Activated T-cell treated with anti-CD3 and anti-CD28 coated beads, Interleukin-2, amount 50 U/mL, for 72 hours (primary cell): Measurements from ENCODE around the gene MAPK9. TPM values are rescaled to one million over a fixed set of nuclear protein-coding genes. Genes with fewer than 3 reads are reported as not detected.
"Not testable (repeated sequence)": the region's sequence is repeated elsewhere in the genome, so short reads cannot be mapped to it uniquely, and the experiment has no call there.

ENCODE experiments used
- ATAC-seq, 2 donors: fragments of 150-1000 bp; cut with Tn5 transposase; replicated peaks in 1 of 2; 2 replicates each; pipeline ENCODE4 v1.10.0; 2021; ENCODE audit warnings: moderate library complexity in 2 of 2, mild to moderate bottlenecking in 1 of 2
- DNase-seq, 2 donors: peaks; one replicate each; pipeline ENCODE4 v3.0.0; 2021 to 2022; ENCODE audit warnings: mixed read lengths in 1 of 2
- H3K27ac Mint-ChIP-seq: one replicate; pipeline ENCODE4 v1.8.0; 2022; ENCODE audit warnings: mild to moderate bottlenecking, moderate library complexity, mixed read lengths
- H3K27me3 Mint-ChIP-seq: one replicate; pipeline ENCODE4 v1.8.0; 2022; ENCODE audit warnings: low read depth, mixed read lengths
- H3K36me3 Mint-ChIP-seq, 2 donors: one replicate each; pipeline ENCODE4 v1.8.0; 2022; ENCODE audit warnings: mixed read lengths in 2 of 2, mild to moderate bottlenecking in 1 of 2; ENCODE audit not compliant: insufficient read depth in 2 of 2
- H3K4me1 Mint-ChIP-seq: one replicate; pipeline ENCODE4 v1.8.0; 2022; ENCODE audit warnings: low read depth, mixed read lengths
- H3K4me3 Mint-ChIP-seq, 2 donors: one replicate each; pipeline ENCODE4 v1.8.0; 2022; ENCODE audit warnings: mild to moderate bottlenecking in 2 of 2, mixed read lengths in 2 of 2, moderate library complexity in 2 of 2
- H3K9me3 Mint-ChIP-seq, 2 donors: one replicate each; pipeline ENCODE4 v1.8.0; 2022; ENCODE audit warnings: mixed read lengths in 2 of 2
- total RNA-seq, 2 donors: library from RNA; stranded (reverse); gene quantifications; one replicate each; pipeline ENCODE4 v1.2.3, GENCODE V29; 2022

Gene MAPK9
- total RNA-seq, 2 donors from 2014 or later: 39.7 to 50.3 TPM

DNA sequence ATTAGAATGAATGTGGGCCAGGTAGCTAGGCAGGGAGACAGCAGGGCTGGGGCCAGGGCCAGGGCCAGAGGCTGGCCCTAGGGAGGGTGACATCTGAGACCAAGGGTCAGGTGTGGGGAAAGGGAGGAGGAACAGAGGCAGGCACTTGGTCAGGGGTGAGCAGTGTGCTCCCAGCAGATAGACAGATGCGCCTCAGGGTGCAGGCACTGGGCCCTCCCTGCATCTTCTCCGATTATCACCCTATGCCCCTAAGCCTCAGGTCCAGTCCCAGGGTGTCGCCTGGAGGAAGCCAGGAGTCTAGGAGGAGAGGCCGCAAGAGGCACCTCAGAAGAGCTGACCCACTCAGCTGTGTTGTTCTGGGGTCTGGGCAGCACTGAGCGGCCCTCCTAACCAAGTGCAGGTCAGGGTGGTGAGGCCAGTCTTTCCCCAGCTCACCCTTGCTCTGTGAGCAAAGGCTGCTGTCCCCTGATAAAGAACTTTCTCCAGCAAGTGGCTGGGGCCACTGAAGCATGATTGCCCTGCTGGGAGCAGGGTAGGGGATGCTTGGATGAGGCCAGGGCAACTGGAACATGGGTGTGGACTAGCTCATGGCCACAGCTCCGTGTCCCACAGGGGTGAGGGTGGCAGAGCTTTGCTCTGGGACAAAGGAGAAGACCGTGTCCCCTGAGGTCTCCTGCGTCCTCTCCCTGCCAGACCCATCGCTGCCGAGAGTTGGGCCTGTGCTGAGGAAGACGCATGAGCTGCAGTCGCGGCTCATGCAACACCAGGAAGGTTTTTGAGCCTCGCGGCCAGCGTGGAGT is 80.7 kb downstream of the MAPK9 start:
- H3K36me3 Mint-ChIP-seq: peaks cover 0 to 5% of the 10 kb centered on the region in 2 donors
- H3K27me3 Mint-ChIP-seq: peaks cover 53% of the 10 kb centered on the region
- H3K27ac Mint-ChIP-seq: no peak overlapping the region

DNA sequence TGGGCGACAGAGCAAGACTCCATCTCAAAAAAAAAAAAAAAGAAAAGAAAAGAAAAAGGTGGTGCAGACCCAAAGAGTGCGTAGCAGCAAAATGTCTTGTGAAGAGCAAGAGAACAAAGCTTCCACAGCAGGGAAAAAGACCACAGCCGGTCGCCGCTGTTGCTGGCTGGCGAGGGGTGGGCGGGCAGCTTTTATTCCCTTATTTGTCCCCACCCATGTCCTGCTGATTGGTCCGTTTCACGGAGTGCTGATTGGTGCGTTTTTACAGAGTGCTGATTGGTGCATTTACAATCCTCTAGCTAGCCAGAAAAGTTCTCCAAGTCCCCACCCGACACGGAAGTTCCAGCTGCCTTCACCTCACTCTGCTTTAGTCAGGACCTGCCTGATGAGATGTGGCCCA is 81.8 kb downstream of the MAPK9 start:
- H3K9me3 Mint-ChIP-seq, H3K36me3 Mint-ChIP-seq, DNase-seq, ATAC-seq, H3K4me3 Mint-ChIP-seq, H3K27ac Mint-ChIP-seq: not testable (repeated sequence)
- Mint-ChIP-seq H3K27me3 (peaks cover 59% of the 10 kb centered on the region), H3K4me1 (peaks cover 11% of the 10 kb centered on the region)

More for the DNA sequence above, 80.7 kb downstream of the MAPK9 start:
- Mint-ChIP-seq H3K4me1 (peaks cover 11% of the 10 kb centered on the region), H3K4me3 (no peak overlapping the region), H3K9me3 (peaks cover 5 to 6% of the 10 kb centered on the region in 2 donors)
- DNase-seq (no peak), ATAC-seq (no peak)

DNA sequence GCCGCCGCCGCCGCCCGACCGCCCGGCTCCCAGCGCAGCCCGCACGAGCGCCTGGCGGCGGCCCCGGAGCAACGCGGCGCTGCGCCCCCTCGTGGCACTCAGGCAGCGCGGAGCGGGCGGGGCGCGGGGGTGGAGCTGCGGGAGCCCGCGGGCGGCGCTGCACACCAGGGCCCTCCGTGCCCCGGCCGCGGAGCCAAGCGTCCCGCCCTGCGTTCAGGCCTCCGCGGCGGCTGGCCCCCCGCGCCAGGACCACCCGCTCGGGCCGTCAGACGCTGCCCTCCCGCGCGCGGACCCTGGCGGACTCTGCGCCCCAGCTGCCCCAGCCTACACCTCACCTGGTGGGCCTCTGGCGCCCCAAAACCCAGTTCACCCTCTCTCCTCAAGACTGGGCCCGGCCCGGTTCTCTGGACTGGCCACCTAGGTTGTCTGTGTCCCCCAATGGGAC is 82.7 kb downstream of the MAPK9 start, which contains the start of gene RASGEF1C:
TSS of gene RASGEF1C (minus strand) at position 75 of the 445 bp plus-strand sequence. CDS start 71,159 bp downstream, outside the sequence.
- H3K4me3 Mint-ChIP-seq: peak within 1 kb of the TSS; percentile 14 to 75
- no peak within 1 kb of the TSS for H3K27ac Mint-ChIP-seq
- peaks cover 59% of the 10 kb centered on the region for H3K27me3 Mint-ChIP-seq
- ATAC-seq: peak; percentile 96 to 97
- peak; percentile 76 to 84 for DNase-seq
- H3K36me3 Mint-ChIP-seq: peaks cover 0 to 2% of the 10 kb centered on the region in 2 donors
- peaks cover 4 to 5% of the 10 kb centered on the region in 2 donors for H3K9me3 Mint-ChIP-seq
- peaks cover 11% of the 10 kb centered on the region for H3K4me1 Mint-ChIP-seq

DNA sequence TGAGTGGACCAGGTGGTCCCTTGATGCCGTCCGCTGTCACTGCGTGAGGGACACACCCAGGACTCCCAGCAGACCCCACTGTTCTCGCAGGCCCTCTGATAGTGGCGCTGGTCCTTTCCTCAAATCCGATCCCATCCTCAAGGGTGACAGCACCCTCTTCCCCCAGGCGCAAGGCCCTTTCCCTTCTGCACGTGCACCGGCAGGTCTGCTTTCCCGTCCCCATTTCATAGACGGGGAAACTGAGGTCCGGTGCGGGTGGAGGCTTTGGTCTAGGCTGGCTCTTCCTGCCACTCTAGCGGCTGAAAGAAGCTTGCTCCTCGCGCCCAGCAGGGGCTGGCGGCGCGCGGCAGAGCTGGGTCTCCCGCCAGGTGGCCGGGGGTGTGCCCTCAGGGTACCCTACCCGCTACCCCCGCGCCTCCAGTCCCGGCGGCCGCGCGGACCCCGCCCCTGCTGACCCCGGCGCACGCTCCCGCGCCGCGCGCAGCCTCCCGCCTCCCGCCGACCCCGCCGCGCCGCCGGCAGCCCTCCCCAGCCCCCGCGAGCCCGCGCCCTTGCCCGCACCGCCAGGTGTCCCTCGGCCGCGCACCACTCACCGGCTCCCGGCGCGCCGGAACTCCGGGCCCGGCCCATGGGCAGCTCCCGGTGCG is 83.3 kb downstream of the MAPK9 start:
- peak overlapping the region; percentile 14 to 75 for H3K4me3 Mint-ChIP-seq
- DNase-seq (peak; percentile 15 to 22), ATAC-seq (peak; percentile 40 to 49)
- H3K4me1 Mint-ChIP-seq: peaks cover 12% of the 10 kb centered on the region
- H3K27ac Mint-ChIP-seq: no peak overlapping the region
- H3K27me3 Mint-ChIP-seq: peaks cover 54% of the 10 kb centered on the region
- H3K36me3 Mint-ChIP-seq: no peaks in the 10 kb centered on the region
- H3K9me3 Mint-ChIP-seq: no peaks in the 10 kb centered on the region

DNA sequence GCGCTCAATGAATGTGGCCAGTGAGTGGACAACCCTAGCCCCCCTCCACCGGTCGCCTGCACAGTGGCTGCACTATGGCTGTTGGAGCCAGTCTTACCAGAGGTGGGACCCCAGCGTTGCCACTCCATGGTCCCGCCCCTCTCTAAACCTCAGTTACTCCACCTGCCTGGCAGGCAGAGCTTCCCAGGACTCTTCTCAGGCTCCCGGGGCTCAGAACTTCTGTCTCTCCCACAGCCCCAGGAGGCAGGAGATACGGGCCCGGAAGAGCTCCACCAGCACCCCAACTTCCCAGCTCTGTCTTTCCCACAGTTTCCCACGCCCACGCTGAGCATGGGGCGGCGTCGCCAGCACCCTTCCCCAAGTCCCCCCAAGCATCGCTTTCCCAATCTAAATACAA is 83.8 kb downstream of the MAPK9 start:
- DNase-seq (no peak), ATAC-seq (no peak)
- Mint-ChIP-seq H3K4me3 (peak overlapping the region; percentile 14 to 75), H3K9me3 (no peaks in the 10 kb centered on the region), H3K27ac (no peak overlapping the region), H3K36me3 (no peaks in the 10 kb centered on the region), H3K27me3 (peaks cover 49% of the 10 kb centered on the region), H3K4me1 (peaks cover 17% of the 10 kb centered on the region)

DNA sequence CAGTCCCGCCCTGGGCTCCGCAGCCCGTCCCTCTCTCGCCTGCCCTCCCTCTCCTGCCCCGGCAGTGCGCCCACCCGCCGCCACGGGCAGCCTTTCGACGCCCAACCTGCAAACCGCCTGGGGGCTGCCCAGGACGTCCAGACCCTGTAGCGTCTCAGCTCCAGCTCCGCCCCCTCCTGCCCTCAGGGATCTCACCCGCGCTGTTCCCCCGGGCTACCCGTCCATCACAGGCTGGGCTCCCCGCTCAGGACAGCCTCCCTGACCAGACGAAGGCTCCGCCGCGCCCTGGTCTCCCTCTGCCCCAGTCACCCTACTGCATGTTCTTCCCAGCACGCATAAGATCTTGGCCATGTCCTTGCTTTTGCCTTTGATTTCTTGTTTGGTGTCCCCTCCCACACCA is 84.3 kb downstream of the MAPK9 start:
- Mint-ChIP-seq H3K27ac (no peak overlapping the region), H3K4me1 (peaks cover 18% of the 10 kb centered on the region), H3K27me3 (peaks cover 44% of the 10 kb centered on the region), H3K9me3 (no peaks in the 10 kb centered on the region), H3K36me3 (no peaks in the 10 kb centered on the region), H3K4me3 (peak overlapping the region in 1 of 2 donors; percentile 75)
- DNase-seq: no peak
- no peak for ATAC-seq

DNA sequence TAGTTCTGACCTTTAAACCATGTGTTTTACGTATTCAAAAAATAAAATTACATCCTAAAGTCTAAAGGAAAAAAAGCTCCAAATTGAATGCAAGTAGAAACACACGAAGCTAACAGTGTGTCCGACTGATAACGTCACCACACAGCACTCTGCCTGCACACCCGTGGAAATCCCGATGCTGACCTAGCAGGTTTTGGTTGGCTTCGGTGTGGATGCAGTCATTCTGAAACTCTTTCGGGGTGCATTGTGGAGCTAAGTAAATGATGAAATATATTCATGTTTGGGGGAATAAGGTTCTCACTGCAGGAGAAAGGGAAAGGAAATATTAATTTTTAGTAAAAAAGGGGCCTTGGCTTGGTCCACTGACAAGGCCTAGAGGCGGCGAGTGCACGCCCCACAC is 84.9 kb downstream of the MAPK9 start:
- Mint-ChIP-seq H3K4me3 (peak overlapping the region; percentile 8 to 50), H3K36me3 (no peaks in the 10 kb centered on the region), H3K9me3 (no peaks in the 10 kb centered on the region), H3K27me3 (peaks cover 38% of the 10 kb centered on the region), H3K27ac (no peak overlapping the region), H3K4me1 (peaks cover 18% of the 10 kb centered on the region)
- DNase-seq (peak in 1 of 2 donors; percentile 15), ATAC-seq (no peak)

DNA sequence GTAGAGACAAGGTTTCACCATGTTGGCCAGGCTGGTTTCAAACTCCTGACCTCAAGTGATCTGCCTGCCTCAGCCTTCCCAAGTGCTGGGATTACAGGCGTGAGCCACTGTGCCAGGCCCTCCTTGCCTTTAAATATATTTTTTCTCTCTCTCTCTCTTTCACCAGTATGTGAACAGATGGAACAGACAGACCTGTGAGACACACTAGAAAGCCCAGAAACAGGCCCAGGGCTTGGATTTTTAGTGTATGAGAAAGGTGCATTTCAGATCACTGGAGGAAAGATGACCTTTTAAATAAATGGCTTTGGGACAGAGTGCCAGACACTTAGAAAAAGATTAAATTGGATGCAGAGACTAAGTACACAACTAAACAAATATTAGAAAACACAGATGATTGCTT is 86.0 kb downstream of the MAPK9 start:
- Mint-ChIP-seq H3K27ac (no peak overlapping the region), H3K4me1 (peaks cover 18% of the 10 kb centered on the region), H3K9me3 (no peaks in the 10 kb centered on the region), H3K36me3 (no peaks in the 10 kb centered on the region), H3K27me3 (peaks cover 35% of the 10 kb centered on the region), H3K4me3 (no peak overlapping the region)
- no peak for ATAC-seq
- DNase-seq: no peak

DNA sequence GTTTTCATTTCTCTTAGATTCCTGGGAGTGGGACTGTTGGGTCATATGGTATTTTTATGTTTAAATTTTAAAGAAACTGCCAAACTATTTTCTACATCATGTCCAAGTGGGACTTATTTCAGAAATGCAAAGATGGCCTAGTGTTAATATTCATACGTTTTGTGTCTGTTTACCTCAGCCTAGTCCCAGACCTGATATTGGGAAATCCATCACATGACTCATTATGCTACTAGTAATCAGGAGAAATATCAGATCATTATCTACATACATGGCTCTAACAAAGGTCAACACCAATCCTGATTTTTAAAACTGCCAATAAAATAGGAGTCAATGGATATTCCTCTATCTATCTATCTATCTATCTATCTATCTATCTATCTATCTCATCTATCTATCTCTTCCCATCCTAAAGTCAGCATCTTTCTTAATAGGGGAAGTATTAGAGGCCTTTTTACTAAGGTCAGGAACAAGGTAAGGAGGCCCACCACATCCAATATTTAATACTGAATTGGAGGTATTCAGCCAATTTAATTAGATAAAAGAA is 87.5 kb downstream of the MAPK9 start:
- DNase-seq (no peak), ATAC-seq (no peak)
- Mint-ChIP-seq H3K4me1 (peaks cover 18% of the 10 kb centered on the region), H3K27ac (no peak overlapping the region), H3K9me3 (no peaks in the 10 kb centered on the region), H3K4me3 (no peak overlapping the region), H3K27me3 (peaks cover 35% of the 10 kb centered on the region), H3K36me3 (no peaks in the 10 kb centered on the region)

DNA sequence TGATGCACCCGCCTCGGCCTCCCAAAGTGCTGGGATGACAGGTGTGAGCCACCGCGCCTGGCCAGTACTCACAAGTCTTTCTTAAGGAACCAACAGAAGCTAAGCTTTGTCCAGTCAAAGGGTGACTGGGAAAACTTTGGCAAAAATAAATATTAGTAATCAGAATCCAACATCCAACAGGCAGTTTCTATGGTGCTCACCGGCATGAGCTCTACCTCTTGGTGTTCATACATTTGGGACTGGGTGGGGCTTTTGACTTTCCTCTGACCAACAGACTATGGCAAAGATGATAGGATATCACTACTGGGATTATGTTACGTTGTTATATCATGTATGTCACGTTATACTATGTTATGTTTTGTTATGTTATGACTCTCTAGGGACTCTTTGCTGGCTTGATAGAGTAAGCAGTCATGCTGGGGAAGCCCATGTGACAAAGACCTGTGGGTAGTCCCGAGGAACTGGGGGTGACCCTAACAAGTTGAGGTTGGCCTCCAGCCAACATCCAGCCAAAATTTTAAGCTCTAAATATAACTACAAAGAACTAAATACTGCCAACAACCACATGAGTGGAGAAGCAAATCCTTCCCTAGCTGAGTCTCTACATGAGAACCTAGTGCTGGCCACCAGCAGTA is 88.8 kb downstream of the MAPK9 start:
- Mint-ChIP-seq H3K27me3 (peaks cover 31% of the 10 kb centered on the region), H3K27ac (no peak overlapping the region), H3K36me3 (no peaks in the 10 kb centered on the region), H3K4me3 (no peak overlapping the region), H3K4me1 (peaks cover 12% of the 10 kb centered on the region), H3K9me3 (peaks cover 0 to 1% of the 10 kb centered on the region in 2 donors)
- peak; percentile 9 to 20 for DNase-seq
- ATAC-seq: peak; percentile 58 to 79

DNA sequence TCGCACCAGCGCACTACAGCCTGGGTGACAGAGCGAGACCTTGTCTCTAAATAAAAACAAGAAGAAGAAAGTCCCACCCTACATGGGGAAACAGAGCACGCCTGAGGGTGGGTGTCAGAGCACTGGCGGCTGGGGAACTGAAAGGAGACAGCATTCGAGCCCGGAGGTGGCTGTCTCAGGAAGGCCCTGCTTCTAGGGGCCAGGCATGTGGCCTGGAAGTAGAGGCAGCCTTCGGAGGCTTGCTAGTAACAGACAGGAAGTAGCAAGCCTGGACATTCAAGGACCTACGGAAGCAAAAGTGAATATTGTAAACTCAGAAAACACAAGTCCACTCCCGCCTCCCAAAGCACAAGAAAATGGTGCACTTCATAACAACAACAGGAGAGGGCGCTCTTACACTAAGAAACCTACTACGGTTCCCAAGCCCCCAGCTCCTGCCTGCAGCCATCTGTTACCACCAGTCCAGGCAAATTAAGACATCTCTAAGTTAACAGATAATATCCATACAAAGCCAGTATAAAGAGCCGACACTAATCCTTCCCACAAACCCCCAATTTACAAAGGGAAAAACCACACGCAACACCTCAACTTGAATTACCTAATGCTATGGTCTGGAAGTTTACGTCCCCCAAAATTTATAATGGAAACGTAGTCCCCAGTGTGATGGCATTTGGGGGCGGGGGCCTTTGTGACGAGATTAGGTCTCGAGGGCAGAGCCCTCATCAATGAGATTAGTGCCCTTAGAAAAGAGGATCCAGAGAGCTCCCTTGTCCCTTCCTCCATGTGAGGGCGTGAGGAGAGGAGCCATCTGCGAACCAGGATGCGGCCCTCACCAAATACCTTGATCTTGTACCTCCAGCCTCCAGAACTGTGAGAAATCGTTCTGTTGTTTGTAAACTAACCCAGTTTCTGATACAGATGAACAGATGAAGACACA is 90.6 kb downstream of the MAPK9 start:
- peak in 1 of 2 donors; percentile 31 for DNase-seq
- ATAC-seq: no peak
- H3K27me3 Mint-ChIP-seq: peaks cover 16% of the 10 kb centered on the region
- peaks cover 0 to 1% of the 10 kb centered on the region in 2 donors for H3K9me3 Mint-ChIP-seq
- H3K4me1 Mint-ChIP-seq: peaks cover 7% of the 10 kb centered on the region
- H3K36me3 Mint-ChIP-seq: no peaks in the 10 kb centered on the region
- no peak overlapping the region for H3K27ac Mint-ChIP-seq
- no peak overlapping the region for H3K4me3 Mint-ChIP-seq

DNA sequence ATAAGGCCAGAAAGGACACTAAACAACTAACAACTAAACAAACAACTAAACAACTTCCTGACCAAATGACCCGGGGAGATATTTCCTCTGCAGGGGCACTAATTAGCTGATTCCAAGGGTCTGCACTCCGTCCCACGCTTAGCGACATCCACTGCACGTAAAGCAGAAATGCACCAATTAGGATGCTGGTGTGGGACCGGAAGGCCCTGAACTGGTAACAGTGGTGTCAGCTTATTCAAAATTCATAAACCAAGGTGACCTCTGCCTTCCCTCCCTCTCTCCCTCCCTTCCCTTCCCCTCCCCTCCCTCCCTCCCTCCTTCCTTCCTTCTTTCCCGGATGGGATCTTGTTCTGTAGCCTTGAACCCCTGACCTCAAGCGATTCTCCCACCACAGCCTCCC is 92.5 kb downstream of the MAPK9 start:
- Mint-ChIP-seq H3K4me1 (peaks cover 7% of the 10 kb centered on the region), H3K4me3 (no peak overlapping the region), H3K27me3 (peaks cover 9% of the 10 kb centered on the region), H3K36me3 (no peaks in the 10 kb centered on the region), H3K9me3 (peaks cover 0 to 1% of the 10 kb centered on the region in 2 donors), H3K27ac (no peak overlapping the region)
- ATAC-seq (no peak), DNase-seq (no peak)
